ENCODE measurements around the gene CCSAP.
"Not testable (repeated sequence)": the region's sequence is repeated elsewhere in the genome, so short reads cannot be mapped to it uniquely, and the experiment has no call there.

Gene CCSAP

GRCh38 chr1:229325401-229325800 is 17.4 kb downstream of the CCSAP start:
- no peak for DNase-seq

GRCh38 chr1:229323885-229324553 is 18.8 kb downstream of the CCSAP start:
- DNase-seq = no peak

- DNase-seq = no peak
Observed at GRCh38 chr1:229323201-229323600, 19.6 kb downstream of the CCSAP start.

- DNase-seq = no peak
Observed at GRCh38 chr1:229319487-229319886, 23.4 kb downstream of the CCSAP start.

- DNase-seq = no peak
Observed at GRCh38 chr1:229318056-229318455, 24.8 kb downstream of the CCSAP start.

GRCh38 chr1:229316166-229316565 is 26.7 kb downstream of the CCSAP start:
- DNase-seq = no peak

- no peak for DNase-seq
Observed at GRCh38 chr1:229310833-229311232, 32.0 kb downstream of the CCSAP start.

GRCh38 chr1:229309684-229310083 is 33.2 kb downstream of the CCSAP start:
- no peak for DNase-seq

GRCh38 chr1:229309074-229309473 is 33.8 kb downstream of the CCSAP start:
- no peak for DNase-seq

- no peak for DNase-seq
Observed at GRCh38 chr1:229305392-229305791, 37.5 kb downstream of the CCSAP start.

- no peak for DNase-seq
Observed at GRCh38 chr1:229303855-229304254, 39.0 kb downstream of the CCSAP start.

- DNase-seq = no peak
Observed at GRCh38 chr1:229302740-229303139, 40.1 kb downstream of the CCSAP start.

- no peak for DNase-seq
Observed at GRCh38 chr1:229300099-229300757, 42.6 kb downstream of the CCSAP start.

GRCh38 chr1:229298887-229299503 is 43.9 kb downstream of the CCSAP start:
- DNase-seq = no peak

- no peak for DNase-seq
Observed at GRCh38 chr1:229298420-229298819, 44.4 kb downstream of the CCSAP start.

GRCh38 chr1:229297746-229298145 is 45.1 kb downstream of the CCSAP start:
- no peak for DNase-seq

GRCh38 chr1:229296541-229296941 is 46.3 kb downstream of the CCSAP start:
- DNase-seq = peak; percentile 73

- no peak for DNase-seq
Observed at GRCh38 chr1:229295745-229296144, 47.1 kb downstream of the CCSAP start.

GRCh38 chr1:229293528-229294204 is 49.2 kb downstream of the CCSAP start:
- DNase-seq = no peak

- not testable (repeated sequence) for DNase-seq
Observed at GRCh38 chr1:229291686-229292085, 51.2 kb downstream of the CCSAP start.

- no peak for DNase-seq
Observed at GRCh38 chr1:229288516-229288915, 54.3 kb downstream of the CCSAP start.

GRCh38 chr1:229287267-229287666 is 55.6 kb downstream of the CCSAP start:
- no peak for DNase-seq

- no peak for DNase-seq
Observed at GRCh38 chr1:229286099-229286766, 56.6 kb downstream of the CCSAP start.
